Activated naive CD4-positive, alpha-beta T cell treated with anti-CD3 and anti-CD28 coated beads, Interleukin-2, amount 10 ng/mL, durations not matched to agents 7 days and 5 days (primary cell): Measurements from ENCODE around the gene AMELY.
"Not testable (repeated sequence)": the region's sequence is repeated elsewhere in the genome, so short reads cannot be mapped to it uniquely, and the experiment has no call there.

Experiments used
- CTCF ChIA-PET: fragments of 350-600 bp; sonication (Branson Sonifier 250); formaldehyde crosslinking; loops from one replicate; lab custom pipeline; 2021; ENCODE audit warnings: antibody characterized with exemption; lab: Charles Lee
- DNase-seq: peaks from one replicate; pipeline ENCODE4 v3.0.0-alpha.2; 2020
- H3K27ac Mint-ChIP-seq: one replicate; pipeline ENCODE4 v1.8.0; 2021; ENCODE audit warnings: mild to moderate bottlenecking, moderate library complexity, mixed read lengths
- H3K27me3 Mint-ChIP-seq: one replicate; pipeline ENCODE4 v1.8.0; 2021; ENCODE audit warnings: mild to moderate bottlenecking, mixed read lengths
- H3K36me3 Mint-ChIP-seq: one replicate; pipeline ENCODE4 v1.8.0; 2021; ENCODE audit warnings: mixed read lengths
- H3K4me1 Mint-ChIP-seq: one replicate; pipeline ENCODE4 v1.8.0; 2021; ENCODE audit warnings: mixed read lengths
- H3K4me3 Mint-ChIP-seq: one replicate; pipeline ENCODE4 v1.8.0; 2021; ENCODE audit warnings: mild to moderate bottlenecking, moderate library complexity, mixed read lengths
- H3K9me3 Mint-ChIP-seq: one replicate; pipeline ENCODE4 v1.8.0; 2021; ENCODE audit warnings: mixed read lengths

Gene AMELY

GRCh38 chrY:6907591-6907990 lies 4.0 kb downstream of the AMELY start:
- CTCF ChIA-PET, result no interaction called here
- Mint-ChIP-seq H3K4me3 (no peak overlapping the region), H3K9me3 (no peaks in the 10 kb centered on the region), H3K36me3 (no peaks in the 10 kb centered on the region), H3K27me3 (peaks cover 43% of the 10 kb centered on the region), H3K4me1 (no peaks in the 10 kb centered on the region), H3K27ac (no peak overlapping the region)
- no peak for DNase-seq

- H3K36me3 Mint-ChIP-seq, H3K9me3 Mint-ChIP-seq, H3K27me3 Mint-ChIP-seq, H3K4me1 Mint-ChIP-seq, H3K4me3 Mint-ChIP-seq, H3K27ac Mint-ChIP-seq, DNase-seq, CTCF ChIA-PET: not testable (repeated sequence)
Observed at GRCh38 chrY:6902116-6902515, 9.4 kb downstream of the AMELY start.

- H3K27me3 Mint-ChIP-seq, result no peaks in the 10 kb centered on the region
- no peak for DNase-seq
- H3K36me3 Mint-ChIP-seq, result no peaks in the 10 kb centered on the region
- no peak overlapping the region for H3K4me3 Mint-ChIP-seq
- H3K9me3 Mint-ChIP-seq, result no peaks in the 10 kb centered on the region
- no peak overlapping the region for H3K27ac Mint-ChIP-seq
- CTCF ChIA-PET, result no interaction called here
- no peaks in the 10 kb centered on the region for H3K4me1 Mint-ChIP-seq
Observed at GRCh38 chrY:6895236-6895635, 16.3 kb downstream of the AMELY start.

GRCh38 chrY:6894496-6894895 lies 17.1 kb downstream of the AMELY start:
- no peaks in the 10 kb centered on the region for H3K36me3 Mint-ChIP-seq
- no peaks in the 10 kb centered on the region for H3K9me3 Mint-ChIP-seq
- no peak overlapping the region for H3K27ac Mint-ChIP-seq
- H3K27me3 Mint-ChIP-seq, result no peaks in the 10 kb centered on the region
- CTCF ChIA-PET, result no interaction called here
- no peak overlapping the region for H3K4me3 Mint-ChIP-seq
- H3K4me1 Mint-ChIP-seq, result no peaks in the 10 kb centered on the region
- no peak for DNase-seq

GRCh38 chrY:6849384-6849783 lies 62.2 kb downstream of the AMELY start:
- no peaks in the 10 kb centered on the region for H3K4me1 Mint-ChIP-seq
- CTCF ChIA-PET, result no interaction called here

GRCh38 chrY:6842650-6843049 lies 68.9 kb downstream of the AMELY start:
- H3K27me3 Mint-ChIP-seq, H3K9me3 Mint-ChIP-seq, CTCF ChIA-PET, H3K4me1 Mint-ChIP-seq, H3K27ac Mint-ChIP-seq, H3K4me3 Mint-ChIP-seq, DNase-seq, H3K36me3 Mint-ChIP-seq: not testable (repeated sequence)

More at GRCh38 chrY:6849384-6849783, 62.2 kb downstream of the AMELY start:
- H3K9me3 Mint-ChIP-seq, result peaks cover 1% of the 10 kb centered on the region
- no peaks in the 10 kb centered on the region for H3K36me3 Mint-ChIP-seq
- H3K27me3 Mint-ChIP-seq, result no peaks in the 10 kb centered on the region
- DNase-seq, result no peak
- H3K4me3 Mint-ChIP-seq, result no peak overlapping the region
- no peak overlapping the region for H3K27ac Mint-ChIP-seq
